ENCODE measurements around the gene NARS2. TPM values are rescaled to one million over a fixed set of nuclear protein-coding genes. Genes with fewer than 3 reads are reported as not detected.

NARS2 gene
- total and polyA plus RNA-seq, 2 donors (not counting 1 experiment from before 2014, with no cell fraction given) = 9.7 to 14.6 TPM

DNA sequence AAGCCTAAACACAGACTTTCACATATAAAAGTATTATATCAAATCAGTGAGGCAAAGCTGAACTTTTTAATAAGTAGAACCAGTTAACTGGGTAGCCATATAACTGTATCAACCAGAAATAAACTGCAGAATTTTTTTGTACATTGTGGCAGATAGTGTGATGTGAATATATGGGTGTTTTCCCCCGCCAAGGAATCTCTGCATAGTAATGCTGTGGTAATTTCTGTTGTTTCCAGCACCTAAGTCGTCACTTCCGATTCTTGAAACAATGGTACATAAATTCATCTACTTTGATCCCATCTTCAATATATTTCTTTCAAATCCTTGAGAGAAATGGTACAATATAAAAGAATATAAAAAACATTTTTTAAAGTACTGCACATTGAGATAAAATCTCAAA lies 39.6 kb downstream of the NARS2 start:
- H3K9ac ChIP-seq (ENCODE audit: low read length) = no peak overlapping the region
- Mint-ChIP-seq H3K4me1 (peaks cover 34% of the 10 kb centered on the region), H3K27ac (no peak overlapping the region), H3K27me3 (no peaks in the 10 kb centered on the region), H3K9me3 (ENCODE audit: insufficient read depth) (no peaks in the 10 kb centered on the region), H3K4me3 (no peak overlapping the region)
- peaks cover 20 to 28% of the 10 kb centered on the region in 2 donors for H3K4me1 ChIP-seq (ENCODE audit: control insufficient read depth in 2 of 2, insufficient read depth in 2 of 2, low read length in 2 of 2)
- no peaks in the 10 kb centered on the region for H3K9me3 ChIP-seq (ENCODE audit: control extremely low read depth in 1 of 3, control insufficient read depth in 2 of 3, insufficient read depth in 1 of 3, low read length in 2 of 3)
- H3K36me3 ChIP-seq (replicated peaks in 1 of 2; ENCODE audit: control extremely low read depth in 1 of 2, control insufficient read depth in 1 of 2, extremely low read depth in 1 of 2, insufficient read depth in 2 of 2, low read length in 1 of 2) = peaks cover 0 to 3% of the 10 kb centered on the region in 2 experiments
- peak overlapping the region; percentile 15 for H3K4me2 ChIP-seq (replicated peaks; ENCODE audit: low read depth, low read length, poor library complexity, severe bottlenecking)
- no peak overlapping the region for H2AFZ ChIP-seq (ENCODE audit: insufficient read depth, low read depth, low read length, poor library complexity, severe bottlenecking)
- intact Hi-C loops (cut with micrococcal nuclease) = no loop called here
- no peaks in the 10 kb centered on the region for H3K79me2 ChIP-seq (ENCODE audit: control insufficient read depth, insufficient read depth, low read length)
- peak; percentile 48 for ATAC-seq (ENCODE audit: low read depth)
- H3K27me3 ChIP-seq (replicated peaks in 1 of 4; ENCODE audit: control extremely low read depth in 1 of 4, control insufficient read depth in 3 of 4, insufficient read depth in 4 of 4, low read length in 3 of 4) = no peaks in the 10 kb centered on the region
- peak; percentile 56 for DNase-seq
- TF ChIP-seq EZH2 (IDR thresholded peaks at IDR 0.05; ENCODE audit: borderline replicate concordance, insufficient read depth, low read depth, low read length, poor library complexity, severe bottlenecking) = no peak
- TF ChIP-seq, protein P1, sequence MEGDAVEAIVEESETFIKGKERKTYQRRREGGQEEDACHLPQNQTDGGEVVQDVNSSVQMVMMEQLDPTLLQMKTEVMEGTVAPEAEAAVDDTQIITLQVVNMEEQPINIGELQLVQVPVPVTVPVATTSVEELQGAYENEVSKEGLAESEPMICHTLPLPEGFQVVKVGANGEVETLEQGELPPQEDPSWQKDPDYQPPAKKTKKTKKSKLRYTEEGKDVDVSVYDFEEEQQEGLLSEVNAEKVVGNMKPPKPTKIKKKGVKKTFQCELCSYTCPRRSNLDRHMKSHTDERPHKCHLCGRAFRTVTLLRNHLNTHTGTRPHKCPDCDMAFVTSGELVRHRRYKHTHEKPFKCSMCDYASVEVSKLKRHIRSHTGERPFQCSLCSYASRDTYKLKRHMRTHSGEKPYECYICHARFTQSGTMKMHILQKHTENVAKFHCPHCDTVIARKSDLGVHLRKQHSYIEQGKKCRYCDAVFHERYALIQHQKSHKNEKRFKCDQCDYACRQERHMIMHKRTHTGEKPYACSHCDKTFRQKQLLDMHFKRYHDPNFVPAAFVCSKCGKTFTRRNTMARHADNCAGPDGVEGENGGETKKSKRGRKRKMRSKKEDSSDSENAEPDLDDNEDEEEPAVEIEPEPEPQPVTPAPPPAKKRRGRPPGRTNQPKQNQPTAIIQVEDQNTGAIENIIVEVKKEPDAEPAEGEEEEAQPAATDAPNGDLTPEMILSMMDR (IDR thresholded peaks at IDR 0.05) = no peak
- ChIA-PET POLR2A (interaction anchor here (0.7 kb wide), 1 partner anchor 115 kb away, joined by 3 read pairs; no protein-coding TSS in a partner anchor), CTCF (interaction anchor here (1.2 to 1.3 kb wide), 3 partner anchors 29 to 306 kb away, joined by 3 read pairs; no protein-coding TSS in a partner anchor)
- no CpG with 5 or more reads among the region's 3 CpGs for WGBS (ENCODE audit: insufficient coverage)
- no peaks in the 10 kb centered on the region for H4K20me1 ChIP-seq (ENCODE audit: control insufficient read depth, insufficient read depth, low read length, poor library complexity, severe bottlenecking)
- H3K27ac ChIP-seq (ENCODE audit: low read length in 2 of 2) = peak overlapping the region in 1 of 2 donors; percentile 90
- no peak overlapping the region for H3K4me3 ChIP-seq (ENCODE audit: control extremely low read depth in 1 of 5, extremely low read depth in 1 of 5, insufficient read depth in 1 of 5, low read depth in 2 of 5, low read length in 4 of 5)

DNA sequence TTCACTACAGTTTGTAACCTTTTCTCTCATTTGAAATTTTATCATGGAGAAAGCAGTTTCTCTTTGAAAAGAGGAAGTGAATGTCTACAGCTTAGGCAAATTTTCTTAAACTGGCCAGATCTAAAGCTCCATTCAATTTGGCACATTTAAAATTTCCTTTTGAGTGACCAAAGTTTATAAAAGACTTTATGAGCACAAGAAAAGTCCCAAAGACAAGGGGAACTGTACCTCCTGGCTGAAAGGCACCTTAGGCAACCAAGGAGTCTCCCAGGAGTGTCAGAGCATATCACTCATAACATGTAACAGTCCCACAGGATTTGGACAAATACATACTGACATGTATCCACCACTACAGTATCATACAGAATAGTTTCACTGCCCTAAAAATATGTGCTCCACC lies 41.3 kb downstream of the NARS2 start:
- Mint-ChIP-seq H3K4me1 (peaks cover 34% of the 10 kb centered on the region), H3K9me3 (ENCODE audit: insufficient read depth) (no peaks in the 10 kb centered on the region), H3K27me3 (no peaks in the 10 kb centered on the region), H3K4me3 (peak overlapping the region; percentile 29), H3K27ac (peak overlapping the region; percentile 87)
- peak overlapping the region in 1 of 5 experiments; percentile 55 for H3K4me3 ChIP-seq (ENCODE audit: control extremely low read depth in 1 of 5, extremely low read depth in 1 of 5, insufficient read depth in 1 of 5, low read depth in 2 of 5, low read length in 4 of 5)
- DNase-seq = peak; percentile 68
- intact Hi-C loops (cut with micrococcal nuclease) = loop anchor here (1.0 to 5.0 kb wide), 3 partner anchors 69 to 539 kb away; partner anchors contain the start of gene INTS4
- H3K27me3 ChIP-seq (replicated peaks in 1 of 4; ENCODE audit: control extremely low read depth in 1 of 4, control insufficient read depth in 3 of 4, insufficient read depth in 4 of 4, low read length in 3 of 4) = no peaks in the 10 kb centered on the region
- POLR2A ChIA-PET = no interaction called here
- no peaks in the 10 kb centered on the region for H3K79me2 ChIP-seq (ENCODE audit: control insufficient read depth, insufficient read depth, low read length)
- no peaks in the 10 kb centered on the region for H3K9me3 ChIP-seq (ENCODE audit: control extremely low read depth in 1 of 3, control insufficient read depth in 2 of 3, insufficient read depth in 1 of 3, low read length in 2 of 3)
- peaks cover 0 to 5% of the 10 kb centered on the region in 2 experiments for H3K36me3 ChIP-seq (replicated peaks in 1 of 2; ENCODE audit: control extremely low read depth in 1 of 2, control insufficient read depth in 1 of 2, extremely low read depth in 1 of 2, insufficient read depth in 2 of 2, low read length in 1 of 2)
- no peaks in the 10 kb centered on the region for H4K20me1 ChIP-seq (ENCODE audit: control insufficient read depth, insufficient read depth, low read length, poor library complexity, severe bottlenecking)
- CTCF ChIA-PET = interaction anchor here (0.8 to 2.3 kb wide), 10 partner anchors 14 to 306 kb away, joined by 3 to 8 read pairs (median 3); no protein-coding TSS in a partner anchor
- peaks cover 20 to 28% of the 10 kb centered on the region in 2 donors for H3K4me1 ChIP-seq (ENCODE audit: control insufficient read depth in 2 of 2, insufficient read depth in 2 of 2, low read length in 2 of 2)
- TF ChIP-seq, protein P1 (IDR thresholded peaks at IDR 0.05) = no peak
- TF ChIP-seq EZH2 (IDR thresholded peaks at IDR 0.05; ENCODE audit: borderline replicate concordance, insufficient read depth, low read depth, low read length, poor library complexity, severe bottlenecking) = no peak
- peak overlapping the region; percentile 80 for H2AFZ ChIP-seq (ENCODE audit: insufficient read depth, low read depth, low read length, poor library complexity, severe bottlenecking)
- ATAC-seq (ENCODE audit: low read depth) = peak; percentile 69
- H3K4me2 ChIP-seq (replicated peaks; ENCODE audit: low read depth, low read length, poor library complexity, severe bottlenecking) = peak overlapping the region; percentile 67
- H3K9ac ChIP-seq (ENCODE audit: low read length) = peak overlapping the region; percentile 50
- peak overlapping the region; percentile 69 to 90 for H3K27ac ChIP-seq (ENCODE audit: low read length in 2 of 2)

All from B cell (primary cell).